HG03575 (cell line): Measurements from ENCODE around the gene TP53INP2.

Experiments
- ATAC-seq: cut with Tn5 transposase; IDR thresholded peaks from one replicate; pipeline ENCODE4 v1.9.1; 2021; ENCODE audit not compliant: unreplicated experiment, insufficient number of reproducible peaks, low FRiP score; ENCODE audit errors: extremely low read depth

TP53INP2 gene

DNA sequence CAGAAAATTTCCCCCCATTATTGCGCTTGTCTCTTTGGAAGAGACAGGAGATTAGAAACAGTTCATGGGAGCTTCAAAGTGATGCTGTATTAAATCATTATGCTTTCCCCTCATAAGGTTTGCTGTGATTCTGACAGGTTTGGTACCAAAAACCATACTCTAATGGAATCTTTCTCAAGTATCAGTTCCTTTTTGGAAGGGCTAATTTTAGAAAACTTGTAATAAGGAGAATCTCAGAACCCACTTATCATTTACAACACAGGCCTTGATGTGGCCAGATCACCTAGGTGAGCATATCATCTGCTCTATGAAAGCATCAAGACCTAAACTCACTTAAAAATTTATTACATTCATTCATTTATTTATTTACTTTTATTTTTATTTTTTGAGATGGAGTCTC lies 51.2 kb downstream of the TP53INP2 start:
- no peak for ATAC-seq

- ATAC-seq: no peak
Observed at GRCh38 chr20:34762031-34762555, 57.9 kb downstream of the TP53INP2 start.
